AML-193 (cell line): ENCODE results near the gene NXPE3.
A peak's percentile ranks its signal among the peaks of the same experiment; 100 is the strongest.
"Not testable (repeated sequence)": the region's sequence is repeated elsewhere in the genome, so short reads cannot be mapped to it uniquely, and the experiment has no call there.

Experiments used
- DNase-seq, 2 experiments: peaks; one replicate each; lab custom pipeline; 2025; lab: John Stamatoyannopoulos, UW

NXPE3 gene

GRCh38 chr3:101779047-101779821 lies at the start of gene NXPE3:
TSS of gene NXPE3 (plus strand) at chr3:101779211. CDS start at chr3:101785597, 6,386 bp downstream.
- DNase-seq, result peak; percentile 90 to 91

- peak in 1 of 2 experiments; percentile 28 for DNase-seq
Observed at GRCh38 chr3:101729586-101729985, 49.4 kb upstream of the NXPE3 start.

GRCh38 chr3:101730839-101731238 lies 48.2 kb upstream of the NXPE3 start:
- DNase-seq, result no peak

DNA sequence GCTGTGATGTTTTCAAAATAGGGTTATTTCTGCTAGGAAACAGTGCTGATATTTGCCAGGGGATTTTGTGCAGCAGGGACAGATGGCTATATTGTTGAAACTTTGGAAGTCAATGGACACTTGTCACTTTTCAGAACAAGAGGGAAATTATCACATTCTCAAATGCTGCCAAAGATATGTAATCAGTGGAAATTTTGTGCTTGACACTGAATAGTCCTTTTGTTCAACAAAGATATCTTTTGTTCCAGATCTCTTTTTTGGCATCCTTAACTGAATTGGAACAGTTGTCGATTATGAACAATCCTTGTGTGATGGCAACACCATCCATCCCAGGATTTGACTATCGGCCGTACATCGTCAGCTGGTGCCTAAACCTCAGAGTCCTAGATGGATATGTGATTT lies 46.8 kb upstream of the NXPE3 start:
- DNase-seq, result no peak

DNA sequence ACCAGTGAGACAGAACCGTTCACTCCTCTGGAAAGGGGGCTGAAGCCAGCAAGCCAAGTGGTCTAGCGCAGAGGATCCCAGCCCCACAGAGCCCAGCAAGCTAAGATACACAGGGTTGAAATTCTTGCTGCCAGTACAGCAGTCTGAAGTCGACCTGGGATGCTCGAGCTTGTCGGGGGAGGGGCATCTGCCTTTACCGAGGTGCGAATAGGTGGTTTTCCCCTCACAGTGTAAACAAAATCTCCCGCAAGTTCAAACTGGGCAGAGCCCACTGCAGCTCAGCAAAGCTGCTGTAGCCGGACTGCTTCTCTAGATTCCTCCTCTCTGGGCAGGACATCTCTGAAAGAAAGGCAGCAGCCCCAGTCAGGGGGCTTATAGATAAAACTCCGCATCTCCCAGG lies 43.2 kb upstream of the NXPE3 start:
- no peak for DNase-seq

DNA sequence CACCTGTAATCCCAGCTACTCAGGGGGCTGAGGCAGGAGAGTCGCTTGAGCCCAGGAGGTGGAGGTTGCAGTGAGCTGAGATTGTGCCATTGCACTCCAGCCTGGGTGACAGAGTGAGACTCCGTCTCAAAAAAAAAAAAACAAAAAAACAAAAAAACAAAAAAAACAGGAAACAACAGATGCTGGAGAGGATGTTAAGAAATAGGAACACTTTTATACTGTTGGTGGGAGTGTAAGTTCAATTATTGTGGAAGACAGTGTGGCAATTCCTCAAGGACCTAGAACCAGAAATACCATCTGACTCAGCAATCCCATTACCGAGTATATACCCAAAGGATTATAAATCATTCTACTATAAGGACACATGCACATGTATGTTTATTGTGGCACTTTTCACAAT lies 37.1 kb upstream of the NXPE3 start:
- not testable (repeated sequence) for DNase-seq

DNA sequence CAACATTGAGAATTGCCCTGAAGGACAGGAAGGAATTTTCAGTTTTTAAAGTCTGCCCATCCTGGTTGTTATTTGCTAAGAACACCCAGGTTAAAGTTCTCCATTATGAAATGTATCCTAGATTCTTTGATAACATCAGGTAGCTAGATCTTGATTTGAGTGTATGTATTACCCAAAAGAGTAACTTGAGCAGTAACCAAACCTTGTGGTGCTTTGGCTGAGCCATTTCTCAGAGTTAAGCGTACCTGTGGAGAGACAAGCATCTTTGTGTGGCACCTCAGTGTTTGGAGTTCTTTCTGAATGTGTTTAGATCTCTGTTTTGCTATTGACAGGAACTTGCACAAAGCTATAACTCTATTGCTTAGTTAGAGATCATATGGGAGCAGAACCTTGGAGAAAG lies 34.2 kb upstream of the NXPE3 start:
- DNase-seq, result no peak

DNA sequence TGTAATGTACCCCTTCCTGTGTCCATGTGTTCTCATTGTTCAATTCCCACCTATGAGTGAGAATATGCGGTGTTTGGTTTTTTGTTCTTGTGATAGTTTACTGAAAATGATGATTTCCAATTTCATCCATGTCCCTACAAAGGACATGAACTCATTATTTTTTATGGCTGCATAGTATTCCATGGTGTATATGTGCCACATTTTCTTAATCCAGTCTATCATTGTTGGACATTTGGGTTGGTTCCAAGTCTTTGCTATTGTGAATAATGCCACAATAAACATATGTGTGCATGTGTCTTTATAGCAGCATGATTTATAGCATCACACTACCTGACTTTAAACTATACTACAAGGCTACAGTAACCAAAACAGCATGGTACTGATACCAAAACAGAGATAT lies 33.1 kb upstream of the NXPE3 start:
- DNase-seq, result not testable (repeated sequence)

DNA sequence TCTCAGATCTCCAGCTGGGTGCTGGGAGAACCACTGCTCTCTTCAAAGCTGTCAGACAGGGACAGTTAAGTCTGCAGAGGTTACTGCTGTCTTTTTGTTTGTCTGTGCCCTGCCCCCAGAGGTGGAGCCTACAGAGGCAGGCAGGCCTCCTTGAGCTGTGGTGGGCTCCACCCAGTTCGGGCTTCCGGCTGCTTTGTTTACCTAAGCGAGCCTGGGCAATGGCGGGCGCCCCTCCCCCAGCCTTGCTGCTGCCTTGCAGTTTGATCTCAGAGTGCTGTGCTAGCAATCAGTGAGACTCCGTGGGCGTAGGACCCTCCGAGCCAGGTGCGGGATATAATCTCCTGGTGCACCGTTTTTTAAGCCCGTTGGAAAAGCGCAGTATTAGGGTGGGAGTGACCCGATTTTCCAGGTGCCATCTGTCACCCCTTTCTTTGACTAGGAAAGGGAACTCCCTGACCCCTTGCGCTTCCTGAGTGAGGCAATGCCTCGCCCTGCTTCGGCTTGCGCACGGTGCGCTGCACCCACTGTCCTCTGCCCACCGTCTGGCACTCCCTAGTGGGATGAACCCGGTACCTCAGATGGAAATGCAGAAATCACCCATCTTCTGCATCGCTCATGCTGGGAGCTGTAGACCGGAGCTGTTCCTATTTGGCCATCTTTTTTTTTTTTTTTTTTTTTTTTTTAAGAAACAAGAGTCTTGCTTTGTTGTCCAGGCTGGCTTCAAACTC lies 25.5 kb upstream of the NXPE3 start:
- not testable (repeated sequence) for DNase-seq

- DNase-seq, result no peak
Observed at GRCh38 chr3:101758224-101758623, 20.8 kb upstream of the NXPE3 start.

GRCh38 chr3:101762041-101762646 lies 16.9 kb upstream of the NXPE3 start:
- no peak for DNase-seq

GRCh38 chr3:101777745-101778281 lies 1.2 kb upstream of the NXPE3 start:
- not testable (repeated sequence) for DNase-seq

DNA sequence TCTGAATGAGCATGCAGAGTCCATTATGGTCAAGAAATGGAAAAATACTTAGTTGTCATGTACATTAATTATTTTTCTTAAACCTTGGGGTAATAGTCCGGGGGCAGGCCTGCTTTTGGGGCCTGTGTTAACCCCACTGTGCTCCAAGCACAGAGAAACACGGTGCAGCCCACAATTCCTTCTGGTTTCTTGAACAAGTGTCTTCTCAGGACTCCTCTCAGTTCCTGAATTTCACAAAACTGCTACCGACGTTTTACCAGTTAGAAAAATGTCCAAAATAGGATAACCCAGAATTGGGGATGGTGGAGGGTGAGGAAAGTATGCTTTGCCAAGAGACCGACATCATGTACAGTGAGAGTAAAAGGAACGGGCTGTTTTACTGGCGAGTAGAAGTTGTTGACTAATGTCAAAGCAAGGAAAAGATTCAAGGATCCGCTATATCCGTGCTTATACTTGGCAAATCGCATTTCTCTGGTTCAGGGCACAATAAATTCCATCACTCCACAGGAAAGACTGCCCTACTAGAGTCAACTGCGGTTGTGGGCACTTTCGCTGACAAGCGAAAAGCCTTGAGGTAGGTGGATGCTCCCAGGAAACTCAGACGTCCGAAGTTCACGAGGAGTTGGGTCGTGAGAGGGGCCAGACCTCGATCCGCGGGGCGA lies 495 bp upstream of the NXPE3 start:
- DNase-seq, result no peak

DNA sequence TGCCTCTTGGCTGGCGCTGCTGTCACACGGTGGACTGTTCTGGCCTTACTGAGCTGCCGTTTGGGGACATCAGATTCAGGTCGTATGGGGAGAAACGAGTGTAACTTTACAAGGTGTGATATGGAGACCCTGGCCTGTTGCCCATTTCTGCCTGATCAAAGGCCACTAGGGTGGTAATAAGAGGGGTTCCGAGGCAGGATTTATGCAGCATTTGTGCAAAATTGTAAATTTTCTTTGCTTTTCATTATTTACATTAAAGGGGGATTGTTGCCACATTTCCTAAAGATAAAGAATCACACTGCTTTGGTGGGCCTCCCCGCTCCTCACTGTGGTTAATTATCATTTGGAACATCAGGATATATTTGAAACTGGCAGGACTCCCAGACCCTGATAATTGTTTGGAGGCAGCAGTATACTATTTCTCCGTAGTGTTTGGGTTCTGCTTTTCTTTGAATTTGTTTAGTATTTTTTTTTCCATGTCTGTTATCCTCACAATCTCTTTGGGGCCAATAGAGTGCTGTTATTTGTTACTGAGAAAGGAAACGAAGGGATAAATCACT lies 891 bp downstream of the NXPE3 start:
- DNase-seq, result no peak

GRCh38 chr3:101780661-101781060 lies 1.6 kb downstream of the NXPE3 start:
- DNase-seq, result no peak

DNA sequence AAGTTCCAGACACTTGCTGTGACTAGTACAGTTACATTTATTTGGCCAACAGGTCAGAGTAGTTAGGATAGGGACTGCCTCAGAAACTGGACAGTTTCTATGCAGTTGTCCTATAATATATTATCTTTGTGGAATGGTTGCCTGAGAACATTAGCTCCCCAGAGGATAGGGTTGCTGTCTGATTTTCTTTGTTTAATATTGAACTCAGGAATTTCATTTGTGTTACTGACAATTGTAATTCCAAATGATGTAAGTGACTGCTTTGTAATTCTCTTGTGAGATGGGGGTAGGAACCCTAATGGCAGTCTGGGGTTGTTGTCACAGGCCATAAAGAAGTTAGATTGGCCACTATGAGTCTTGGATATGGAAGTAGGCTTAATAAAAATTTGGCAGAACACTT lies 2.2 kb downstream of the NXPE3 start:
- no peak for DNase-seq

DNA sequence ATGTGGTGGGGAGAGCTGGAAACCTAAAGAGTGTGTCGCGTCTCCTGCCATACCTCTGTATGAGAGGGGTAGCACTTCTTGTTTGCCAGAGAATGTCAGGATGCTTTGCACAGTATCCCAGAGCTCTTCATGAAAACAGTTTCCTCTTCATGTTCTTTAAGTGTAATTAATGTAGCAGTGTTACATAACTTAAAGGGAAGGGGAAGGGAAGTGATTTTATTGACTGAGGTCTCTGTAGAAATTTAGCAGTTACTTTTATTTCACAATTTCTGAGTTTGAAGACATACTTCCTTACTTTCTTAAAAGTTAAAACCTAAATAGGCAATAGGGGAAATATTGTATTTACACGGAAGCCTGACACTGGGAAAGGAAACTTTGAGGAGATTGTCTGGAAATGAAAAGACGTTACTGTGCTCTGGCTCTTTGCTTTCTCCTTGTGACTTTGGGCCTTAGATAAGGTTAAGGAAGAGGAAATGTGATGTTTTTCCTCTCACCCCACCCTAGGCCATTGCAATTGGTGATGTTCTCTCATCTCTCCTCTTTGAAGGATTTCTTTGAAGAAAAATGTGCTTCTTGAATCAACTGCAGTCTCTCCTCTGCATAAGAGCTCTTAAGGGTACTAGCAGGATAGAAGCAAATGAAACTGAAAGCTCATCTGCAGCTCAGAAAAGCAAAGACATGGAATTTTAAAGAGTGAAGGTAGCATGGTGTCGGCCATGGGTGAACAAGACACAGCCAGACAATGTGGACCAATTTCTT lies 6.0 kb downstream of the NXPE3 start:
- peak; percentile 96 to 98 for DNase-seq

DNA sequence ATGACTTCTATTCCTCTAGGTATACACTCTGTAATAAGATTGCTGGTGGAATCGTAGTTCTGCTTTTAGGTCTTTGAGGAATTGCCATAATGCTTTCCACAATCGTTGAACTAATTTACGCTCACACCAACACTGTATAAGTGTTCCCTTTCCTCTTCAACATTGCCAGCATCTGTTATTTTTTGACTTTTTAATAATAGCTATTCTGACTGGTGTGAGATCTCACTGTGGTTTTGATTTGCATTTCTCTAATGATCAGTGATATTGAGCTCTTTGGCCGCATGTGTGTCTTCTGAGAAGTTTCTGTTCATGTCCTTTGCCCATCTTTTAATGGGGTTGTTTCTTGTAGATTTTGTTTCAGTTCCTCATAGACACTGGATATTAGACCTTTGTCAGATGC lies 12.8 kb downstream of the NXPE3 start:
- DNase-seq, result no peak

DNA sequence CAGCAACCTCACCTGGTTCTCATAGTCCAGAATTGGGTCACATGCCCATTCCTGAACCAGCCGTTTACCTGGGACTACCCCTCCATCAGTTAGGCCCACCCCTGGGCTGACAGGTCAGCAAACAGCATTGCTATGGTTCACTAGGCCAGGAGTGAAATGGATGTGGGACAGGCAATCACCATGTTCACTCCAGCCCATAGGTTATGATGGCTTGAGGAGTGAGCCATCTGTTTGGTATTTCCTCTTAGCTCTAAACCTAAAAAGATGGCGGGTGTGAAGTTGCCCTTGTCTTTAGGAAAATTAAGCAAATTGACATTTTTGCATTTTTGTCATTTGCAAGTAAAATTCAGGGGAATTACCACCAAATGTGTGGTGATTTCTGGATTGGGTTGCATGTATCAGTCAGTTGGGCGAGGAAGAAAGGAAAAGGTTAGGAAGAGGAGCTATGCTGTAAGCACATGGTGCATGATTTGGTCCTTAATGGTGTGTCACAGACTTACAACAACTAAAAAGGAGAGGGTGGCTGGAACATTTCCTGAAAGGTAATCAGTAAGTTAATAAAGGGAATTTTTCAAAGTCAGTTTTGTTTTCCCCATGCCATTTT lies 17.2 kb downstream of the NXPE3 start:
- DNase-seq, result no peak

DNA sequence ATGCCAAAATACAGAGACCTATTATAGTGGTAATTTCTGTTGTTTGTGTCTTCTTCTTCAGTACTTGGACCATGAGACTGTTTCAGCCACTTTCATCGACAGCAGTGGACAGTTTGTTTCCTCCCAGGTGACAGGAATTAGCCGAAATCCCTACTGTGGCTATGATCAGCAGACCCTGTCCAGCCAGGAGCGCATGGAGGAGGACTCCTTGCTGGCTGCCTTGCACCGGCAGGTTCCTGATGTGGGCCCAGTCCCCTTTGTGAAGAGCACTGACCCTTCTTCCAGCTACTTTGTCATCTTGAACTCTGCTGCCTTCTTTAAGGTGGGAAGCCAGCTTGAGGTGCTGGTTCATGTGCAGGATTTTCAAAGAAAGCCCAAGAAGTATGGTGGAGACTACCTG lies 22.2 kb downstream of the NXPE3 start:
- no peak for DNase-seq

- no peak for DNase-seq
Observed at GRCh38 chr3:101802179-101802578, 23.2 kb downstream of the NXPE3 start.
